A549 (cell line): Measurements from ENCODE around the gene GABRD.

Source experiments
- CTCF ChIP-seq: fragments of >200 bp; sonication (Bioruptor Twin); formaldehyde crosslinking; IDR thresholded peaks from 3 replicates; pipeline ENCODE4 v1.5.1; 2016
- TF ChIP-seq, protein P1 (sequence below): fragments of >200 bp; sonication (Bioruptor Twin); formaldehyde crosslinking; IDR thresholded peaks from 3 replicates; pipeline ENCODE4 v1.6.1; 2016
- TF ChIP-seq, protein P2 (sequence below): fragments of 450-650 bp; IDR thresholded peaks from 2 replicates; pipeline ENCODE4 v1.6.1; 2014; ENCODE audit warnings: antibody characterized with exemption

DNA sequence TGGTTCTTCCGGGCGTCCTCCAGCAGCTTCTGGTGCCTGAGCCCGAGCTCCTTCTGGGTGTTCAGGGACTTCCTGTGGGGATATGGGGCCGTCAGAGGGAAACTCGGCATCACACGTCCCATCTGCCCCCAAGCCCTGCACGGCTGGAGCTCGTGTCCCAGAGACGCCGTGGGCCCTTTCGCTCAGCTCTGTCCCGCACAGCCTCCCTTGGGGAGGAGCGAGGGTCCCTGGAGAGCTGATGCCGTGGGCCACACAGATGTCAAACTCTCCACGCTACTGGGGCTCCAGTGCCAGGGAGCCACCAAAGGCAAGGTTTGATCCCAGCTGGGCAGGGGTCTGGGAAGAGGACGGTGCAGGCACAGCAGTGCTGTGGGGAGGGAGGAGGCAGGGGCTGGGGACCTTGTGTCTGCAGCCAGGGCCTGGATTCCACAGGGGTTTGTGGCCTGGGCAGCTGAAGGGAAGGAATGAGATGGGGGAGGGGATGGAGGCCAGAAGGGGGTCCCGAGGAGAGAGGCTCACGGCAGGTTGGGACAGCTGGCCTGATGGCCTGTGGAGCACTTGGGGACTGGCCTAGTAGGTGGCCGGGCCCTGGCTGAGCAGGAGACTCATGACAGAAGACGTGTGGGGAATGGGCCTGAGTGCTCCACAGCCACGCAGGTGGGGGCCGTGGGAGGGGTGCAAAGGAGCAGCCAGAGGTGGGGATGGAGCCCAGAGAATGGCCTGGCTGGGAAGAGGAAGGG, 46.0 kb upstream of the GABRD start:
- TF ChIP-seq, protein P1, sequence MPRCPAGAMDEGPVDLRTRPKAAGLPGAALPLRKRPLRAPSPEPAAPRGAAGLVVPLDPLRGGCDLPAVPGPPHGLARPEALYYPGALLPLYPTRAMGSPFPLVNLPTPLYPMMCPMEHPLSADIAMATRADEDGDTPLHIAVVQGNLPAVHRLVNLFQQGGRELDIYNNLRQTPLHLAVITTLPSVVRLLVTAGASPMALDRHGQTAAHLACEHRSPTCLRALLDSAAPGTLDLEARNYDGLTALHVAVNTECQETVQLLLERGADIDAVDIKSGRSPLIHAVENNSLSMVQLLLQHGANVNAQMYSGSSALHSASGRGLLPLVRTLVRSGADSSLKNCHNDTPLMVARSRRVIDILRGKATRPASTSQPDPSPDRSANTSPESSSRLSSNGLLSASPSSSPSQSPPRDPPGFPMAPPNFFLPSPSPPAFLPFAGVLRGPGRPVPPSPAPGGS, result no peak
- TF ChIP-seq CTCF, result no peak
- TF ChIP-seq, protein P2, sequence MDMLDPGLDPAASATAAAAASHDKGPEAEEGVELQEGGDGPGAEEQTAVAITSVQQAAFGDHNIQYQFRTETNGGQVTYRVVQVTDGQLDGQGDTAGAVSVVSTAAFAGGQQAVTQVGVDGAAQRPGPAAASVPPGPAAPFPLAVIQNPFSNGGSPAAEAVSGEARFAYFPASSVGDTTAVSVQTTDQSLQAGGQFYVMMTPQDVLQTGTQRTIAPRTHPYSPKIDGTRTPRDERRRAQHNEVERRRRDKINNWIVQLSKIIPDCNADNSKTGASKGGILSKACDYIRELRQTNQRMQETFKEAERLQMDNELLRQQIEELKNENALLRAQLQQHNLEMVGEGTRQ, result no peak
